OCI-LY7 (cell line): Measurements from ENCODE around the gene TRH. TPM values are rescaled to one million over a fixed set of nuclear protein-coding genes. Genes with fewer than 3 reads are reported as not detected.

ENCODE experiments used
- BruUV-seq: library from RNA; stranded (reverse); fragments of 400-500 nt; replicated peaks from 2 replicates; lab custom pipeline; 2021; lab: Mats Ljungman, UMichigan
- CTCF ChIA-PET: fragments of 300-600 bp; sonication (Branson Sonifier 250); formaldehyde crosslinking; loops from one replicate; lab custom pipeline; 2022; ENCODE audit warnings: antibody characterized with exemption; ENCODE audit not compliant: unreplicated experiment; lab: Charles Lee
- POLR2A ChIA-PET: fragments of 300-600 bp; sonication (Branson Sonifier 250); formaldehyde crosslinking; loops from one replicate; lab custom pipeline; 2022; ENCODE audit warnings: antibody characterized with exemption; lab: Charles Lee
- DNase-seq: peaks from one replicate; pipeline ENCODE4 v3.0.0-alpha.2; 2015; ENCODE audit warnings: low spot score
- H2AFZ ChIP-seq: fragments of 200-600 bp; sonication (generic), shearing (Covaris generic); 2 replicates; pipeline ENCODE4 v1.6.1; 2014; ENCODE audit warnings: mild to moderate bottlenecking, antibody characterized with exemption, low read length, moderate library complexity
- H3K27ac ChIP-seq: fragments of 200-600 bp; sonication (generic); 2 replicates; pipeline ENCODE4 v1.5.1; 2014; ENCODE audit warnings: mixed run types, low read depth, mild to moderate bottlenecking, moderate library complexity, low read length, inconsistent platforms; ENCODE audit not compliant: poor library complexity, severe bottlenecking
- H3K36me3 ChIP-seq: fragments of 200-600 bp; sonication (generic); 2 replicates; pipeline ENCODE4 v1.6.1; 2014; ENCODE audit warnings: mild to moderate bottlenecking, antibody characterized with exemption, low read length, moderate library complexity, mixed read lengths; ENCODE audit not compliant: insufficient read depth
- H3K4me1 ChIP-seq: fragments of 200-600 bp; sonication (generic); 2 replicates; pipeline ENCODE4 v1.5.1; 2014; ENCODE audit warnings: mild to moderate bottlenecking, low read length; ENCODE audit not compliant: insufficient read depth, poor library complexity, severe bottlenecking
- H3K4me2 ChIP-seq: fragments of 200-600 bp; sonication (generic); 2 replicates; pipeline ENCODE4 v1.6.1; 2014; ENCODE audit warnings: mild to moderate bottlenecking, low read length
- H3K4me3 ChIP-seq: fragments of 200-600 bp; sonication (generic); 2 replicates; pipeline ENCODE4 v1.5.1; 2014; ENCODE audit warnings: mild to moderate bottlenecking, low read depth, low read length; ENCODE audit not compliant: poor library complexity, severe bottlenecking
- H3K79me2 ChIP-seq: fragments of 200-600 bp; sonication (generic); 2 replicates; pipeline ENCODE4 v1.6.1; 2016; ENCODE audit warnings: low read depth, mild to moderate bottlenecking, low read length, moderate library complexity, mixed read lengths; ENCODE audit not compliant: insufficient read depth
- H3K9me2 ChIP-seq: fragments of 200-600 bp; sonication (generic); 2 replicates; pipeline ENCODE4 v1.6.1; 2016; ENCODE audit warnings: mild to moderate bottlenecking, low read length, mixed read lengths; ENCODE audit not compliant: insufficient read depth
- H3K9me3 ChIP-seq: fragments of 200-600 bp; sonication (generic); 2 replicates; pipeline ENCODE4 v1.6.1; 2014; ENCODE audit warnings: mild to moderate bottlenecking, mixed run types, low read length, mixed read lengths
- H4K20me1 ChIP-seq: fragments of 200-600 bp; sonication (generic); 2 replicates; pipeline ENCODE4 v1.6.1; 2014; ENCODE audit warnings: mild to moderate bottlenecking, antibody characterized with exemption, low read length, moderate library complexity, mixed read lengths; ENCODE audit not compliant: insufficient read depth
- CTCF ChIP-seq: fragments of 200-600 bp; sonication (generic); conservative IDR thresholded peaks from 2 replicates; pipeline ENCODE4 v1.5.1; 2014; ENCODE audit warnings: mild to moderate bottlenecking, antibody characterized with exemption, low read length, moderate library complexity, mixed read lengths
- EZH2phosphoT487 ChIP-seq: fragments of 200-600 bp; sonication (generic); IDR thresholded peaks from 2 replicates; pipeline ENCODE4 v1.6.1; 2018; ENCODE audit warnings: low read depth, borderline replicate concordance, mild to moderate bottlenecking, mixed run types, antibody characterized with exemption, low read length, moderate library complexity, mixed read lengths
- intact Hi-C: fragments of 100-400 bp; cut with micrococcal nuclease; formaldehyde crosslinking; loops from one replicate; pipeline ENCODE4 v1.10.0; 2022; ENCODE audit not compliant: unreplicated experiment
- total RNA-seq, 2 experiments: library from RNA; depleted of rRNA in 1 of 2; stranded (reverse); fragments of >200 nt in 1 of 2; shearing (Covaris generic) in 1 of 2; gene quantifications; 2 replicates each; pipeline ENCODE4 v1.2.3, GENCODE V29; 2014 to 2022

The TRH gene
- total RNA-seq, 2 experiments from 2014 or later, result not detected

GRCh38 chr3:129967761-129968160, 6.8 kb upstream of the TRH start:
- BruUV-seq, result no TSS peak
- H3K9me3 ChIP-seq, result no peaks in the 10 kb centered on the region
- H3K4me2 ChIP-seq, result no peak overlapping the region
- ChIA-PET POLR2A (no interaction called here), CTCF (no interaction called here)
- no peaks in the 10 kb centered on the region for H3K9me2 ChIP-seq
- H3K4me3 ChIP-seq, result no peak overlapping the region
- TF ChIP-seq EZH2phosphoT487 (no peak), CTCF (no peak)
- H2AFZ ChIP-seq, result no peak overlapping the region
- DNase-seq, result no peak
- H3K79me2 ChIP-seq, result no peaks in the 10 kb centered on the region
- H3K27ac ChIP-seq, result no peak overlapping the region
- no peaks in the 10 kb centered on the region for H4K20me1 ChIP-seq
- intact Hi-C loops, result no loop called here
- no peaks in the 10 kb centered on the region for H3K36me3 ChIP-seq
- H3K4me1 ChIP-seq, result no peaks in the 10 kb centered on the region

GRCh38 chr3:129971351-129972052, 3.0 kb upstream of the TRH start:
- Histone ChIP-seq H3K4me3 (no peak overlapping the region), H3K9me3 (no peaks in the 10 kb centered on the region), H3K79me2 (no peaks in the 10 kb centered on the region), H3K4me1 (no peaks in the 10 kb centered on the region), H3K36me3 (no peaks in the 10 kb centered on the region), H4K20me1 (no peaks in the 10 kb centered on the region), H3K9me2 (no peaks in the 10 kb centered on the region), H2AFZ (no peak overlapping the region), H3K27ac (no peak overlapping the region), H3K4me2 (no peak overlapping the region)
- no TSS peak for BruUV-seq
- ChIA-PET POLR2A (interaction anchor here (1.5 kb wide), 1 partner anchor 9 kb away, joined by 4 read pairs; no protein-coding TSS in a partner anchor), CTCF (no interaction called here)
- TF ChIP-seq CTCF (no peak), EZH2phosphoT487 (no peak)
- intact Hi-C loops, result no loop called here
- no peak for DNase-seq

GRCh38 chr3:129972301-129972700, 2.2 kb upstream of the TRH start:
- Histone ChIP-seq H3K4me1 (no peaks in the 10 kb centered on the region), H3K27ac (no peak overlapping the region), H3K4me2 (no peak overlapping the region), H3K9me2 (no peaks in the 10 kb centered on the region), H4K20me1 (no peaks in the 10 kb centered on the region), H3K4me3 (no peak overlapping the region), H3K79me2 (no peaks in the 10 kb centered on the region), H3K36me3 (no peaks in the 10 kb centered on the region), H3K9me3 (no peaks in the 10 kb centered on the region), H2AFZ (no peak overlapping the region)
- POLR2A ChIA-PET, result interaction anchor here (1.5 kb wide), 1 partner anchor 10 kb away, joined by 4 read pairs; no protein-coding TSS in a partner anchor
- TF ChIP-seq CTCF (no peak), EZH2phosphoT487 (no peak)
- BruUV-seq, result no TSS peak
- intact Hi-C loops, result no loop called here
- no peak for DNase-seq
- CTCF ChIA-PET, result no interaction called here
